ENCODE measurements around the gene PPY.

GRCh38 chr17:43918026-43918389 is 24.3 kb downstream of the PPY start:
- TF ChIP-seq CTCF (IDR thresholded peaks at IDR 0.05) = no peak
- no peak for TF ChIP-seq POLR2A (IDR thresholded peaks at IDR 0.05)
